Measurements from ENCODE around the gene LRP2.

GRCh38 chr2:169286624-169287231, 75.6 kb downstream of the LRP2 start:
- no peak for TF ChIP-seq CTCF (IDR thresholded peaks at IDR 0.05; ENCODE audit: low read length)
- TF ChIP-seq EZH2 (optimal IDR thresholded peaks at IDR 0.05; ENCODE audit: low read depth, low read length) = no peak

All from MM.1S (cell line).